HG03439 (cell line): Measurements from ENCODE around the gene NSUN6.
"Not testable (repeated sequence)": the region's sequence is repeated elsewhere in the genome, so short reads cannot be mapped to it uniquely, and the experiment has no call there.

ENCODE experiments used
- ATAC-seq: cut with Tn5 transposase; IDR thresholded peaks from one replicate; pipeline ENCODE4 v1.9.1; 2021; ENCODE audit warnings: mild to moderate bottlenecking, moderate library complexity; ENCODE audit not compliant: unreplicated experiment

The NSUN6 gene

GRCh38 chr10:18610517-18610916, 40.9 kb downstream of the NSUN6 start:
- no peak for ATAC-seq

DNA sequence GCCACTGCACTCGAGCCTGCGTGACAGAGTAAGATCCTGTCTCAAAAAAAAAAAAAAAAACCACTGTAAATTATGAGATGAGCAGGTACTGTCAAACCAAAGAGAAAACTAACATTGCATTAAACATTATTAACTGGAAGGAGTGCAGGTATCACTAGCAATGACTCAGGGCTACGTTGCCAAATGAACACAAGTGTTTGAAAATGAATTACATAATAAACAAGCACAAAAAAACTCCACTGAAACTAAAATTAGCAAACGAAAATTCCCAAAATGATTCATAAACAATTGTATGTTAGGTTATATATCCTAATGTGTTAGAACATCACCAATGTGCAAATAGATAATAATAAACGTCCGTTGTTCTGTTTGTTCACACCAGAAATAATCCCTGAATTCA, 42.8 kb downstream of the NSUN6 start:
- no peak for ATAC-seq

DNA sequence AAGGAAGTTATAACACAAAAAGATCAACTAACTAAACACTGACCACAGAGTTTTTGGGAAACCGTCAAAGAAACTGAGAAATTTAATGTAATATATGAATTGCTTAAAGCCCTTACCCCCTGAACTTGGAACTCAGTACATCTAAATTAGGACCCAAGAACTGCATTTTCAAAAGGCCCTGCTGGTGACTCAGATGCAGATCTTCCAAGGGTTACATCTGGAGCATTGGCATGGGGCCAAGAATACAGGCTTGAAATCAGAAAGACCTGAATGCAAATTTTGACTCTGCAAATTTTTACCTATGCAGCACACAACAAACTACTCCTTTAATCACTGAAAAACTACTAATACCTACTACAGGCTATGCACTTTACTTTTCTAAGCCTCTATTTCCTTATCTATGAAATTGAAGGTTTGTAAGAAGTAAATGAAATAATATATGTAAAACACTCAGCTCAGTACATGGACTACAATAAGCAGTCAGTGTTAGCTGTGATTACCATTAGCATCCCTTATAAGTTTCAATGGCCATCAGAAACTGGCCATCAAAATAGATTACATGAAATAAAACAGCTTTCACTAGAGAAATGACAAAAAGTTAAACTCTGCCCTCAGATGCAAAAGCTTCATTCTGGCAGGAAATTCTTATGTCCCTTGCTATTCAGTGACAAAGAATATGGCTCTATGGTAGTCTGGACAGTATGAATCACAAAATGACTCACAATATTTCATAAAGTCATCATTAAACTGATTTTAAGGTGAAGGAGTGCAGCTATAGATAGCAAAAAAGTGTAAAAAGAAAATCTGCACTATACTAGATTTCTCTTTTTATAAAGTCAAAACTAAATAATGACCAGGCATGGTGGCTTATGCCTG, 43.6 kb downstream of the NSUN6 start:
- ATAC-seq = no peak

GRCh38 chr10:18606051-18606695, 45.2 kb downstream of the NSUN6 start:
- ATAC-seq = no peak

DNA sequence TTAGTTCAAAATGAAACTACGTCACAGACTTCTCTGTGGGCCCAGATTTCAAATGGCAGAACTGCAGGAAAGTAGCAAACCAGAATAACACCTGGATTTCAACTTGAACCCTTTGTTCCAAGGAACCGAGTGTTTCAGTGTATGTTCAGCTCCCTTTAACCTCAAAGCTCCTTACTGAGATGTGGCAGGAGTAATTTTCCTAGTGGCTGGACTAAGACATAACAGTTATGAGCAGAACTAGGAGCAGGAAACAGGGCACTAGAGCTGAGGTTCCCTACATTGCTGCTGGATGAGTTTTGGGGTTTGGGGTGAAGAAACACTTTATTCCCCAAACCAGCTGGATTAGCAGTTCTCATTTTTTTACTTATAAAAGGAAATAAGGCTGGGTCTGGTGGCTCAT, 50.1 kb downstream of the NSUN6 start:
- ATAC-seq = no peak

DNA sequence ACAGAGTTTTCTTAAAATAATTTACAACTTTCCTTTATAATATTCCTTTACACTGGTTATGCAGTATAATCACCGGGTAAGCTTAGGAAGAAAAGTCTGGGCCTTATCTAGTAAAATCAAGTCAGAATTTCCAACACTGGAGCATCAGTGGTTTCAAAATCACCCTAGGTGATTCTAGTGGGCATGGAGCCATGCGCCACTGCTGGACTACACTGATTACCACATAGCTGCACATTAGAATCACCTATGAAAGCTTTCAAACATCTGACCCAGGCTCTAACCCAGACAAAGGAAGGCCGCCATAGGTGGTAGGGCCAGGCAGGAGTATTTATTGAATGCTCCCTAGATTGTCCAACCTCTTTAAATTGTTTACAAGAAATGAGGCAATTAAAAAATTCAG, 52.0 kb downstream of the NSUN6 start:
- no peak for ATAC-seq

DNA sequence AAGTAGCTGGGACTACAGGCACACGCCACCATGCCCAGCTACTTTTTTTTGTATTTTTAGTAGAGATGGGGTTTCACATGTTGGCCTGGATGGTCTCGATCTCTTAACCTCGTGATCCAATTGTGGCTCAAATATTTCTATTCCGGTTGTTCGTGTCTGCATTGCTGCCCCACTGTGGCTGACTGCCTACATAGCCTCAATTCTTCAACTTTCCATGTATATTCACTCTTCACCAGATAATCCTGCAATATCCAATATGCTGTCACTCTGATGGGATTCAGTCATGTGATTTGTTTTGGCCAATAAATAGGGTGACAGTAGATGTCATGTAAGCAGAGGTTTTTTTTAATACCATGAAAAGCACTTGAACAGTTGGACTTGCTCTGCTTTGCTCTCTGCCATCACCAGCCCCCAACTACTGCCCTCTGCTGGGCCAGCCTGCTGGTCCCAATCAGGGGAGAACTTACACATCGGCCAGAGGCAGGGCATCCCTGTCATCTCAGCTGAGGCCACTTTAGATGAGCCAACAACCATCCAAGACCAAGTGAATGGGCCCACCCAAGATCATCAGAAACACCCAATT, 56.7 kb downstream of the NSUN6 start:
- ATAC-seq = no peak

GRCh38 chr10:18591141-18591540, 60.2 kb downstream of the NSUN6 start:
- ATAC-seq = not testable (repeated sequence)

GRCh38 chr10:18586637-18587036, 64.8 kb downstream of the NSUN6 start:
- not testable (repeated sequence) for ATAC-seq

- no peak for ATAC-seq
Observed at GRCh38 chr10:18583575-18584270, 67.7 kb downstream of the NSUN6 start.

GRCh38 chr10:18582803-18583202, 68.6 kb downstream of the NSUN6 start:
- ATAC-seq = no peak

GRCh38 chr10:18577823-18578685, 73.3 kb downstream of the NSUN6 start:
- no peak for ATAC-seq

DNA sequence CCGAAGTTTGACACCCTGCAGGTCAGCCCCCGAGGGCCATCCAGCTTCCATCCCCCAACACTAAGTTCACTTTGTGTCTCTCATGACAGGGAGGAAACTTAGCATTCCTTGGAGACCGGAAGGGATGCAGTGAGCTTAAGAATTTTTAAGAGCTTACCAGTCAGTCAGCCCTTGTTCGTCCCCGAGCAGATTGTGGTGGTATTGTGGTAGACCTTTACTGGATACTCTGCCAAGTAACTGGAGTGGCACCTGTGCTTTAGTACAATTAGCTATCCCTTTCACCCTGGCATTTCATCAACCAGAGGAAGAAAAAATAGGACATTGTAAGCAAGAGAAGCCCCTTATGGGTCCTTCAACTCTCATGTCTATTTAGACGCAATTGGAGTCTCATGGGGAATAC, 74.8 kb downstream of the NSUN6 start:
- ATAC-seq = no peak

- no peak for ATAC-seq
Observed at GRCh38 chr10:18572959-18573561, 78.3 kb downstream of the NSUN6 start.

GRCh38 chr10:18571780-18572179, 79.6 kb downstream of the NSUN6 start:
- no peak for ATAC-seq

DNA sequence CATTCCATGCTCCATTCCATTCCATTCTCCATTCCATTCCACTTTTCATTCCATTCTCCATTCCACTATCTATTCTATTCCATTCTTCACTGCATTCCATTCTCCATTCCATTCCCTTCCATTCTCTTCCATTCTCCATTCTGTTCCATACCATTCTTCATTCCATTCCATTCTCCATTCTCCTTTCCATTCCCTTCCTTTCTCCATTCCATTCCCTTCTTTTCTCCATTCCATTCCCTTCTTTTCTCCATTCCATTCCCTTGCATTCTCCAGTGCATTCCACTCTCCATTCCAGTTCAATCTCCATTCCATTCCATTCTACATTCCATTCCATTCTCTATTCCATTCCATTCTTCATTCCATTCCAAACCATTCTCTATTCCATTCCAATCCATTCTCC, 80.3 kb downstream of the NSUN6 start:
- no peak for ATAC-seq

DNA sequence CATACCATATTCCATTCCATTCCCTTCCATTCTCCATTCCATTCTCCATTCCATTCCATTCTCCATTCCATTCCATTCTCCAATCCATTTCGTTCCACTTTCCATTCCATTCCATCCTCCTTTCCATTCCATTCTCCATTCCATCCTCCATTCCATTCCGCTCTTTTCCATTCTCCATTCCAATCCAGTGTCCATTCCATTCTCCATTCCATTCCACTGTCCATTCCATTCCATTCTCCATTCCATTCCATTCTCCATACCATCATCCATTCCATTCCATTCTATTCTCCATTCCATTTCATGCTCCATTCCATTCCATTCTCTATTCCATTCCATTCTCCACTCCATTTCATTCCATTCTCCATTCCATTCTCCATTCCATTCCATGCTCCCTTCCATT, 81.0 kb downstream of the NSUN6 start:
- ATAC-seq = not testable (repeated sequence)

DNA sequence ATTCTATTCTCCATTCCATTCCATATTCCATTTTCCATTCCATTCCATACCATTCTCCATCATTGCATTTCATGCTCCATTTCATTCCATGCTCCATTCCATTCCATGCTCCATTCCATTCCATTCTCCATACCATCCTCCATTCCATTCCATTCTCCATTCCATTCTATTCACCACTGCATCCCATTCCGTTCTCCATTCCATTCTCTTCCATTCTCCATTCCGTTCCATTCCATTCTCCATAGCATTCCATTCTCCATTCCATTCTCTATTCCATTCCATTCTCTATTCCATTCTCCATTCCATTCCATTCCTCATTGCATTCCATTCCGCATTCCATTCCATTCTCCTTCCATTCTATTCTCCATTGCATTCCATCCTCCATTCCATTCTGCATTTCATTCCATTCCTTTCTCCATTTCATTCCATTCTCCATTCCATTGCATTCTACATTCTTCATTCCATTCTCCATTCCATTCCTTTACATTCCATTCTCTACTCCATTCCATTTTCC, 84.0 kb downstream of the NSUN6 start:
- ATAC-seq = no peak

DNA sequence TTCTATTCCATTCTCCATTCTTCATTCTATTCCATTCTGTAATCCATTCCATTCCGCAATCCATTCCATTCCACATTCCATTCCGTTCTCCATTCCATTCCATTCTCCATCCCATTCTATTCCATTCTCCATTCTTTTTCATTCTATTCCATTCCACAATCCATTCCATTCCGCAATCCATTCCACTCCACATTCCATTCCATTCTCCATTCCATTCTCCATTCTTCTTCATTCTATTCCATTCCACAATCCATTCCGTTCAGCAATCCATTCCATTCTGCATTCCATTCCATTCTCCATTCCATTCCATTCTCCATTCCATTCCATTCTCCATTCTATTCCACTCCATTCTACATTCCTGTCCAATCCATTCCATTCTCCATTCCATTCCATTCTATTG, 85.2 kb downstream of the NSUN6 start:
- no peak for ATAC-seq

- no peak for ATAC-seq
Observed at GRCh38 chr10:18565006-18565405, 86.4 kb downstream of the NSUN6 start.
